Fibroblast of lung (primary cell): ENCODE data around the gene APOL4. TPM values are rescaled to one million over a fixed set of nuclear protein-coding genes. Genes with fewer than 3 reads are reported as not detected.

Experiments used
- DNase-seq, 2 donors: peaks; one replicate each; pipeline versions ENCODE4 v3.0.0 to v3.0.0-alpha.2; 2010; ENCODE audit warnings: low read depth in 2 of 2
- H2AFZ ChIP-seq: 2 replicates; pipeline ENCODE4 v1.5.1; 2012; ENCODE audit warnings: low read length, control low read depth, inconsistent platforms
- H3K27ac ChIP-seq: 2 replicates; pipeline ENCODE4 v1.5.1; 2011; ENCODE audit warnings: low read length, control low read depth; ENCODE audit not compliant: insufficient read depth
- H3K27me3 ChIP-seq: 2 replicates; pipeline ENCODE4 v1.5.1; 2011; ENCODE audit warnings: mild to moderate bottlenecking, low read length; ENCODE audit not compliant: control insufficient read depth, insufficient read depth
- H3K36me3 ChIP-seq: 2 replicates; pipeline ENCODE4 v1.5.1; 2011; ENCODE audit warnings: low read length; ENCODE audit not compliant: control insufficient read depth, insufficient read depth
- H3K4me1 ChIP-seq: 2 replicates; pipeline ENCODE4 v1.5.1; 2011; ENCODE audit warnings: low read length; ENCODE audit not compliant: control insufficient read depth, insufficient read depth; ENCODE audit errors: extremely low read depth
- H3K4me2 ChIP-seq: 2 replicates; pipeline ENCODE4 v1.5.1; 2011; ENCODE audit warnings: low read length, control low read depth; ENCODE audit not compliant: insufficient read depth; ENCODE audit errors: extremely low read depth
- H3K4me3 ChIP-seq, 4 experiments: fragments of 200-600 bp in 1 of 4; sonication (generic) in 1 of 4; replicated peaks in 1 of 4; 2 replicates each; pipeline ENCODE4 v1.5.1; 2011 to 2016; ENCODE audit warnings: low read length in 4 of 4, low read depth in 3 of 4, mild to moderate bottlenecking in 3 of 4, control low read depth in 2 of 4, inconsistent platforms in 1 of 4, mixed read lengths in 1 of 4; ENCODE audit not compliant: insufficient read depth in 1 of 4; ENCODE audit errors: control extremely low read depth in 1 of 4
- H3K79me2 ChIP-seq: 2 replicates; pipeline ENCODE4 v1.5.1; 2012; ENCODE audit warnings: mild to moderate bottlenecking, low read length, inconsistent platforms; ENCODE audit not compliant: control insufficient read depth, insufficient read depth
- H3K9ac ChIP-seq: 2 replicates; pipeline ENCODE4 v1.5.1; 2011; ENCODE audit warnings: mild to moderate bottlenecking, low read length, control low read depth; ENCODE audit not compliant: insufficient read depth
- H3K9me3 ChIP-seq: 2 replicates; pipeline ENCODE4 v1.5.1; 2012; ENCODE audit warnings: low read depth, low read length; ENCODE audit not compliant: control insufficient read depth, insufficient read depth
- H4K20me1 ChIP-seq: 2 replicates; pipeline ENCODE4 v1.5.1; 2011; ENCODE audit warnings: low read length; ENCODE audit not compliant: control insufficient read depth, insufficient read depth; ENCODE audit errors: extremely low read depth
- EZH2 ChIP-seq: IDR thresholded peaks from 2 replicates; pipeline ENCODE4 v1.5.1; 2012; ENCODE audit warnings: low read length, control low read depth, mild to moderate bottlenecking; ENCODE audit errors: missing control alignments
- polyA plus RNA-seq, 2 donors: library from polyadenylated mRNA; depleted of rRNA in 1 of 2; stranded (reverse) in 1 of 2; unstranded in 1 of 2; fragments of >200 nt; gene quantifications; 2 replicates each; pipeline ENCODE4 v1.2.1, GENCODE V29; 2011 to 2012; ENCODE audit warnings: missing spikeins in 1 of 2
- total RNA-seq: library from RNA; depleted of rRNA; stranded (reverse); fragments of >200 nt; gene quantifications from 2 replicates; pipeline ENCODE4 v1.2.1, GENCODE V29; 2014
- TF ChIP-seq, protein P1 (sequence below), 2 donors: IDR thresholded peaks in 1 of 2; conservative IDR thresholded peaks in 1 of 2; 1 replicate in 1 of 2; 2 replicates in 1 of 2; pipeline ENCODE4 v1.5.1; 2011 to 2012; ENCODE audit warnings: low read length in 2 of 2, control low read depth in 1 of 2, inconsistent platforms in 1 of 2, low read depth in 1 of 2, mild to moderate bottlenecking in 1 of 2

APOL4 gene
- total and polyA plus RNA-seq, 2 donors (not counting 1 experiment from before 2014, with no cell fraction given), result 0.31 to 2.0 TPM

DNA sequence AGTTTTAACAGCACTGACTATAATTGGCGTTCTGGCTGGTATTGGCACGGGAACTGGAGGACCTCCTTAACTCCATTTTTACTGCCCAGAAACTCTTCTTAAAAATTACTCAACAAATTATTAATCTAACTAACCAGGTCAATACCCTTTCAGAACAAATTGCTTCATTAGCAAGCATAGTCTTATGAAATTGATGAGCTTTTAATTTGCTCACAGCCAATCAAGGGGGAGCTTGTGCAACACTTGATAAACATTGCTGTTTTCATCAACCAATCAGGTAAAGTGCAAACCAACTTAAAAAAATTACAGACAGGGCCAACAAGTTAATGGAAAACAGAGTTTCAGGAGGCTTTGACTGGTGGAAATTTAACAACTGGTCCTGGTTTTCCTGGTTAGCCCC, 36.5 kb downstream of the APOL4 start:
- no peaks in the 10 kb centered on the region for H3K79me2 ChIP-seq
- DNase-seq, result no peak
- no peaks in the 10 kb centered on the region for H3K9me3 ChIP-seq

DNA sequence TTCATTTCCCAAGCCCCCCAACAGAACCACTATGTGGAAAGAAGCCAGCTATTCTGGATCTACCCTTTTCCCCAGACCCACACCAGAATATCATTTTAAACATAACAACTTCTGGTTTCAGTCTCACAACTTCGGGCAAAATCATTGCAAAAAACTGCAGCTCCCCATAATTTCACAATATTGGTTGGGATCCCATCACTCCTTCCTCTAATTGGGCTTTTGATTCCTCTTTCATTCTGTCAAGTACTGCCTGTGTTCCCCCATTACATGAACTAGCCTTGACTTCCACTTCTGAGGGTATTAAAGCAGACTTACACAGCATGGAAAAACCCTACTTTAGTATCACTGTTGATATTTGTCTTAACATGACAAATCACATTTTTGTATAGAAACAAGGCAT, 37.0 kb downstream of the APOL4 start:
- no peak for DNase-seq
- Histone ChIP-seq H3K27me3 (peaks cover 2% of the 10 kb centered on the region), H3K36me3 (no peaks in the 10 kb centered on the region), H3K9me3 (no peaks in the 10 kb centered on the region), H3K79me2 (no peaks in the 10 kb centered on the region), H3K9ac (no peak overlapping the region), H3K4me1 (no peaks in the 10 kb centered on the region), H3K4me3 (no peak overlapping the region), H3K4me2 (no peak overlapping the region), H2AFZ (no peak overlapping the region), H3K27ac (no peak overlapping the region), H4K20me1 (no peaks in the 10 kb centered on the region)
- TF ChIP-seq EZH2, result no peak
- TF ChIP-seq, protein P1, sequence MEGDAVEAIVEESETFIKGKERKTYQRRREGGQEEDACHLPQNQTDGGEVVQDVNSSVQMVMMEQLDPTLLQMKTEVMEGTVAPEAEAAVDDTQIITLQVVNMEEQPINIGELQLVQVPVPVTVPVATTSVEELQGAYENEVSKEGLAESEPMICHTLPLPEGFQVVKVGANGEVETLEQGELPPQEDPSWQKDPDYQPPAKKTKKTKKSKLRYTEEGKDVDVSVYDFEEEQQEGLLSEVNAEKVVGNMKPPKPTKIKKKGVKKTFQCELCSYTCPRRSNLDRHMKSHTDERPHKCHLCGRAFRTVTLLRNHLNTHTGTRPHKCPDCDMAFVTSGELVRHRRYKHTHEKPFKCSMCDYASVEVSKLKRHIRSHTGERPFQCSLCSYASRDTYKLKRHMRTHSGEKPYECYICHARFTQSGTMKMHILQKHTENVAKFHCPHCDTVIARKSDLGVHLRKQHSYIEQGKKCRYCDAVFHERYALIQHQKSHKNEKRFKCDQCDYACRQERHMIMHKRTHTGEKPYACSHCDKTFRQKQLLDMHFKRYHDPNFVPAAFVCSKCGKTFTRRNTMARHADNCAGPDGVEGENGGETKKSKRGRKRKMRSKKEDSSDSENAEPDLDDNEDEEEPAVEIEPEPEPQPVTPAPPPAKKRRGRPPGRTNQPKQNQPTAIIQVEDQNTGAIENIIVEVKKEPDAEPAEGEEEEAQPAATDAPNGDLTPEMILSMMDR (conservative IDR thresholded peaks at IDR 0.05 in 1 of 2, IDR thresholded peaks at IDR 0.05 in 1 of 2; ENCODE audit: low read depth in 1 of 2, low read length in 2 of 2), result no peak

More for the DNA sequence above, 36.5 kb downstream of the APOL4 start:
- Histone ChIP-seq H3K4me2 (no peak overlapping the region), H3K36me3 (no peaks in the 10 kb centered on the region), H3K27ac (no peak overlapping the region), H2AFZ (no peak overlapping the region), H3K4me3 (no peak overlapping the region), H3K4me1 (no peaks in the 10 kb centered on the region), H4K20me1 (no peaks in the 10 kb centered on the region), H3K27me3 (peaks cover 2% of the 10 kb centered on the region), H3K9ac (no peak overlapping the region)
- no peak for TF ChIP-seq EZH2
- TF ChIP-seq, protein P1 (conservative IDR thresholded peaks at IDR 0.05 in 1 of 2, IDR thresholded peaks at IDR 0.05 in 1 of 2; ENCODE audit: low read depth in 1 of 2, low read length in 2 of 2), result no peak

DNA sequence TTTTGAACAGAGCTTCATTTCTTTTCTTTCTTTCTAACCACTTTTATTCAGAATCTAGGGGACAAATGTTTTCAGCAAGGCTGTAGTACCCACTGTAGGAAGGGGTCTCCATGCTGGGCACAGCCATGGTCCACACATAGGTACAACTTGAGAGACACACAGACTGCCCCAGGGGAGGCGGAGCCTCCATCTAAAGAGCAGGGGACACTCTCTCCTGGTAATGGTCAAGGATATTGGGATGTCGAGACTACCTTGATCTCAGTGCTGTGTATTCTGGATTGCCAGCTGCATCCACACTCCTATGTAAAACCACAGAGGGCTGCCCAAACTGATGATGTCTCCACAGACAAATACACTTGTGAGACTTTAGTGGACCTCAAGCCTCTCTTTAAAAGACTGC, 38.1 kb downstream of the APOL4 start:
- no peak overlapping the region for H2AFZ ChIP-seq
- H4K20me1 ChIP-seq, result no peaks in the 10 kb centered on the region
- no peak overlapping the region for H3K9ac ChIP-seq
- peaks cover 2% of the 10 kb centered on the region for H3K4me1 ChIP-seq
- H3K27ac ChIP-seq, result no peak overlapping the region
- DNase-seq, result no peak
- no peak overlapping the region for H3K4me3 ChIP-seq
- no peaks in the 10 kb centered on the region for H3K9me3 ChIP-seq
- no peak overlapping the region for H3K4me2 ChIP-seq
- H3K36me3 ChIP-seq, result no peaks in the 10 kb centered on the region
- no peaks in the 10 kb centered on the region for H3K79me2 ChIP-seq
- peaks cover 2% of the 10 kb centered on the region for H3K27me3 ChIP-seq
- TF ChIP-seq, protein P1 (conservative IDR thresholded peaks at IDR 0.05 in 1 of 2, IDR thresholded peaks at IDR 0.05 in 1 of 2; ENCODE audit: low read depth in 1 of 2, low read length in 2 of 2), result no peak
- no peak for TF ChIP-seq EZH2
